Measurements from ENCODE around the gene RPH3AL.

RPH3AL gene

GRCh38 chr17:390025-390424 lies 37.4 kb upstream of the RPH3AL start:
- no CpG with 5 or more reads among the region's 12 CpGs for WGBS, 2 donors (ENCODE audit: extremely low coverage in 2 of 2, insufficient read length in 2 of 2, insufficient replicate concordance in 1 of 2)

GRCh38 chr17:388087-388486 lies 35.5 kb upstream of the RPH3AL start:
- H3K23ac ChIP-seq (ENCODE audit: low read depth, low read length, poor library complexity) = no peak overlapping the region
- no peaks in the 10 kb centered on the region for H3K36me3 ChIP-seq (replicated peaks in 1 of 2; ENCODE audit: control insufficient read depth in 2 of 2, insufficient read depth in 2 of 2, low read length in 2 of 2)

More at GRCh38 chr17:390025-390424, 37.4 kb upstream of the RPH3AL start:
- Histone ChIP-seq H2AK5ac (ENCODE audit: low read depth, low read length) (peak overlapping the region; percentile 56), H3K79me1 (ENCODE audit: low read depth, low read length) (peaks cover 4% of the 10 kb centered on the region), H2BK12ac (ENCODE audit: low read length) (no peak overlapping the region), H3K4me1 (ENCODE audit: control insufficient read depth in 2 of 2, insufficient read depth in 1 of 2, low read depth in 1 of 2, low read length in 2 of 2) (peaks cover 2 to 4% of the 10 kb centered on the region in 2 donors), H4K8ac (ENCODE audit: low read depth, low read length) (no peak overlapping the region), H3K18ac (ENCODE audit: low read length) (no peak overlapping the region), H3K4me2 (ENCODE audit: insufficient read depth, low read length, poor library complexity, severe bottlenecking) (no peak overlapping the region), H3K9me3 (replicated peaks in 1 of 2; ENCODE audit: control insufficient read depth in 2 of 2, insufficient read depth in 1 of 2, low read depth in 1 of 2, low read length in 2 of 2) (peaks cover 4% of the 10 kb centered on the region in 2 donors), H3K36me3 (replicated peaks in 1 of 2; ENCODE audit: control insufficient read depth in 2 of 2, insufficient read depth in 2 of 2, low read length in 2 of 2) (no peaks in the 10 kb centered on the region), H2AFZ (ENCODE audit: low read length) (no peak overlapping the region), H2BK120ac (ENCODE audit: low read depth, low read length) (no peak overlapping the region), H3K9ac (ENCODE audit: low read depth, low read length, poor library complexity) (no peak overlapping the region), H2BK15ac (ENCODE audit: low read length) (no peak overlapping the region), H3K27me3 (ENCODE audit: control insufficient read depth in 3 of 3, insufficient read depth in 3 of 3, low read depth in 1 of 3, low read length in 3 of 3) (peaks cover 0 to 43% (median 0%) of the 10 kb centered on the region in 3 experiments), H2BK5ac (ENCODE audit: low read length) (no peak overlapping the region), H3K27ac (replicated peaks; ENCODE audit: low read length) (no peak overlapping the region), H3K4me3 (ENCODE audit: low read length in 2 of 2) (no peak overlapping the region), H3K23ac (ENCODE audit: low read depth, low read length, poor library complexity) (no peak overlapping the region), H3K4ac (ENCODE audit: low read length) (no peak overlapping the region), H3K14ac (ENCODE audit: low read length) (no peak overlapping the region), H4K91ac (ENCODE audit: low read depth, low read length, poor library complexity) (no peak overlapping the region)
- no peak for DNase-seq (ENCODE audit: low spot score)

GRCh38 chr17:386141-386876 lies 33.7 kb upstream of the RPH3AL start:
- Histone ChIP-seq H3K23ac (ENCODE audit: low read depth, low read length, poor library complexity) (no peak overlapping the region), H3K4me3 (ENCODE audit: low read length in 2 of 2) (peak overlapping the region; percentile 37 to 40), H3K27me3 (ENCODE audit: control insufficient read depth in 3 of 3, insufficient read depth in 3 of 3, low read depth in 1 of 3, low read length in 3 of 3) (peaks cover 0 to 21% (median 0%) of the 10 kb centered on the region in 3 experiments), H2BK15ac (ENCODE audit: low read length) (no peak overlapping the region), H3K36me3 (replicated peaks in 1 of 2; ENCODE audit: control insufficient read depth in 2 of 2, insufficient read depth in 2 of 2, low read length in 2 of 2) (no peaks in the 10 kb centered on the region), H2AK5ac (ENCODE audit: low read depth, low read length) (no peak overlapping the region), H3K27ac (replicated peaks; ENCODE audit: low read length) (peak overlapping the region; percentile 62), H3K18ac (ENCODE audit: low read length) (peak overlapping the region; percentile 87), H3K4me2 (ENCODE audit: insufficient read depth, low read length, poor library complexity, severe bottlenecking) (peak overlapping the region; percentile 99), H3K9ac (ENCODE audit: low read depth, low read length, poor library complexity) (no peak overlapping the region), H3K4me1 (ENCODE audit: control insufficient read depth in 2 of 2, insufficient read depth in 1 of 2, low read depth in 1 of 2, low read length in 2 of 2) (peaks cover 31 to 35% of the 10 kb centered on the region in 2 donors), H2BK5ac (ENCODE audit: low read length) (peak overlapping the region; percentile 11), H3K4ac (ENCODE audit: low read length) (no peak overlapping the region), H4K91ac (ENCODE audit: low read depth, low read length, poor library complexity) (no peak overlapping the region), H2AFZ (ENCODE audit: low read length) (peak overlapping the region; percentile 49), H3K14ac (ENCODE audit: low read length) (no peak overlapping the region), H2BK12ac (ENCODE audit: low read length) (no peak overlapping the region), H3K79me1 (ENCODE audit: low read depth, low read length) (peaks cover 2% of the 10 kb centered on the region), H2BK120ac (ENCODE audit: low read depth, low read length) (no peak overlapping the region), H3K9me3 (replicated peaks in 1 of 2; ENCODE audit: control insufficient read depth in 2 of 2, insufficient read depth in 1 of 2, low read depth in 1 of 2, low read length in 2 of 2) (peaks cover 4% of the 10 kb centered on the region in 2 donors), H4K8ac (ENCODE audit: low read depth, low read length) (no peak overlapping the region)
- no CpG with 5 or more reads among the region's 57 CpGs for WGBS, 2 donors (ENCODE audit: extremely low coverage in 2 of 2, insufficient read length in 2 of 2, insufficient replicate concordance in 1 of 2)
- peak; percentile 77 for DNase-seq (ENCODE audit: low spot score)

More at GRCh38 chr17:388087-388486, 35.5 kb upstream of the RPH3AL start:
- H3K27ac ChIP-seq (replicated peaks; ENCODE audit: low read length) = no peak overlapping the region
- H3K4me2 ChIP-seq (ENCODE audit: insufficient read depth, low read length, poor library complexity, severe bottlenecking) = no peak overlapping the region
- H2BK12ac ChIP-seq (ENCODE audit: low read length) = no peak overlapping the region
- H2BK5ac ChIP-seq (ENCODE audit: low read length) = no peak overlapping the region
- H3K79me1 ChIP-seq (ENCODE audit: low read depth, low read length) = peaks cover 5% of the 10 kb centered on the region
- DNase-seq (ENCODE audit: low spot score) = no peak
- H2AK5ac ChIP-seq (ENCODE audit: low read depth, low read length) = no peak overlapping the region
- H2BK15ac ChIP-seq (ENCODE audit: low read length) = no peak overlapping the region
- peaks cover 0 to 27% (median 0%) of the 10 kb centered on the region in 3 experiments for H3K27me3 ChIP-seq (ENCODE audit: control insufficient read depth in 3 of 3, insufficient read depth in 3 of 3, low read depth in 1 of 3, low read length in 3 of 3)
- WGBS, 2 donors (ENCODE audit: extremely low coverage in 2 of 2, insufficient read length in 2 of 2, insufficient replicate concordance in 1 of 2) = no CpG with 5 or more reads among the region's 10 CpGs
- no peak overlapping the region for H2BK120ac ChIP-seq (ENCODE audit: low read depth, low read length)
- no peak overlapping the region for H3K4ac ChIP-seq (ENCODE audit: low read length)
- H4K91ac ChIP-seq (ENCODE audit: low read depth, low read length, poor library complexity) = no peak overlapping the region
- no peak overlapping the region for H2AFZ ChIP-seq (ENCODE audit: low read length)
- no peak overlapping the region for H4K8ac ChIP-seq (ENCODE audit: low read depth, low read length)
- H3K9ac ChIP-seq (ENCODE audit: low read depth, low read length, poor library complexity) = no peak overlapping the region
- no peak overlapping the region for H3K4me3 ChIP-seq (ENCODE audit: low read length in 2 of 2)
- H3K18ac ChIP-seq (ENCODE audit: low read length) = no peak overlapping the region
- H3K4me1 ChIP-seq (ENCODE audit: control insufficient read depth in 2 of 2, insufficient read depth in 1 of 2, low read depth in 1 of 2, low read length in 2 of 2) = peaks cover 17 to 21% of the 10 kb centered on the region in 2 donors
- H3K14ac ChIP-seq (ENCODE audit: low read length) = no peak overlapping the region
- peaks cover 4% of the 10 kb centered on the region in 2 donors for H3K9me3 ChIP-seq (replicated peaks in 1 of 2; ENCODE audit: control insufficient read depth in 2 of 2, insufficient read depth in 1 of 2, low read depth in 1 of 2, low read length in 2 of 2)

DNA sequence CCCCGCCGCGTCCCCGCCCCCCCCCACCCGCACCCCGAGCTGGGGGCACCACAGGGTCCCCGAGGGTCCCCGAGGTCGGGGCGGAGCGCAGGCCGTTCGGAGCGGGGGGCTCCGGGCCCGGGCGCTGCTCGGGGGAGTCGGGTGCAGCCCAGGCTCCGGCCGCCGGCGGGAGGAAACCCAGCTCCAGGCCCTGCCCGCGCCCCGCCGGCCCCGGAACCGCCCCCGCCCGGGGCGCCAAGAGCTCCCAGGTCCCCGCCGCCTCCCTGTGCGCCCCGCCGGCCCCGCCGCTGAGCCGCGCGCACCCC lies 33.2 kb upstream of the RPH3AL start:
- WGBS, 2 donors (ENCODE audit: extremely low coverage in 2 of 2, insufficient read length in 2 of 2, insufficient replicate concordance in 1 of 2) = no CpG with 5 or more reads among the region's 42 CpGs

More for the DNA sequence above, 33.2 kb upstream of the RPH3AL start:
- Histone ChIP-seq H4K8ac (ENCODE audit: low read depth, low read length) (no peak overlapping the region), H2BK5ac (ENCODE audit: low read length) (peak overlapping the region; percentile 94), H2BK12ac (ENCODE audit: low read length) (no peak overlapping the region), H2BK15ac (ENCODE audit: low read length) (no peak overlapping the region), H3K4me2 (ENCODE audit: insufficient read depth, low read length, poor library complexity, severe bottlenecking) (peak overlapping the region; percentile 99), H3K27me3 (ENCODE audit: control insufficient read depth in 3 of 3, insufficient read depth in 3 of 3, low read depth in 1 of 3, low read length in 3 of 3) (peaks cover 0 to 20% (median 0%) of the 10 kb centered on the region in 3 experiments), H3K9ac (ENCODE audit: low read depth, low read length, poor library complexity) (no peak overlapping the region), H3K27ac (replicated peaks; ENCODE audit: low read length) (no peak overlapping the region), H4K91ac (ENCODE audit: low read depth, low read length, poor library complexity) (no peak overlapping the region), H3K4ac (ENCODE audit: low read length) (no peak overlapping the region), H2AFZ (ENCODE audit: low read length) (peak overlapping the region; percentile 49), H3K23ac (ENCODE audit: low read depth, low read length, poor library complexity) (no peak overlapping the region), H2AK5ac (ENCODE audit: low read depth, low read length) (peak overlapping the region; percentile 18), H2BK120ac (ENCODE audit: low read depth, low read length) (peak overlapping the region; percentile 96), H3K4me1 (ENCODE audit: control insufficient read depth in 2 of 2, insufficient read depth in 1 of 2, low read depth in 1 of 2, low read length in 2 of 2) (peaks cover 31 to 36% of the 10 kb centered on the region in 2 donors), H3K36me3 (replicated peaks in 1 of 2; ENCODE audit: control insufficient read depth in 2 of 2, insufficient read depth in 2 of 2, low read length in 2 of 2) (no peaks in the 10 kb centered on the region), H3K18ac (ENCODE audit: low read length) (peak overlapping the region; percentile 65), H3K79me1 (ENCODE audit: low read depth, low read length) (peaks cover 2% of the 10 kb centered on the region), H3K14ac (ENCODE audit: low read length) (no peak overlapping the region), H3K9me3 (replicated peaks in 1 of 2; ENCODE audit: control insufficient read depth in 2 of 2, insufficient read depth in 1 of 2, low read depth in 1 of 2, low read length in 2 of 2) (peaks cover 4% of the 10 kb centered on the region in 2 donors), H3K4me3 (ENCODE audit: low read length in 2 of 2) (peak overlapping the region; percentile 40 to 68)
- DNase-seq (ENCODE audit: low spot score) = no peak
